AG20443 (cell line): ENCODE results near the gene KCP.

Source experiments
- DNase-seq: peaks from one replicate; pipeline ENCODE4 v3.0.0; 2012; ENCODE audit warnings: low spot score, mixed read lengths

The KCP gene

DNA sequence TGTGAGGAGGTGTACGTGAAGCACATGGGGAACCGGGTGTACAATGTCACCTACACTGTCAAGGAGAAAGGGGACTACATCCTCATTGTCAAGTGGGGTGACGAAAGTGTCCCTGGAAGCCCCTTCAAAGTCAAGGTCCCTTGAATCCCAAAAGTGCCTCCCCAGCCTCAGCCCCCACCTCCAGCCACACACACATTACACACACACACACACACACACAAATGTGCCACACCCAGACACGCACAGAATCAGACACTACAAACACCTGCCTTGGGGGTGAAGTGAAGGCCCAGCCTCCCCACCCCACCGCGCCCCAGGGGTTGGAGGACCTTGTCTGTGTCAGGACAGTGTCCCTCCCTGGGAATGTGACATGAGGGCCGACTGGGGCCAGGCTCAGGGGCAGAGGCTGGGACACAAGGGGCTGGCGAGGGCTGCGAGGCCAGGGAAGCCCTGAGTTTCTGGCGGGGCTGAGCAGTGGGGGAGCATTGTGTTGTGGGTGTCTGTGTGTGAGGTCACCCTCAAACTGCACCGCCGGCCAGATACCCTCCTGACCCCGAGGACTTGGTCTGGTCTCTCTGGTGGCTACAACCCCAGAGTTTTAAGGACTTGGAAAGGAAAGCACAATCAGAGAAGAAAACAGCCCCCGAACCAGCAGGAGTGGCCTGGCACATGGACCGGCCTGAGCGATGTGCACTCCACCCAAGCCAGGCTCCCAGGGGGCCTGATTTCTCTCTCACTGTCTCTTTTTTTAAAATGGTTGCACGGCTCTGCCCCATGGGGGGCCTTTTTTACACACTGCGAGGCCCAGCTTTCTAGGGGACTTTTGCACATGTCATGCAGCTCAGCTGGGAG is 51.9 kb downstream of the KCP start:
- no peak for DNase-seq

DNA sequence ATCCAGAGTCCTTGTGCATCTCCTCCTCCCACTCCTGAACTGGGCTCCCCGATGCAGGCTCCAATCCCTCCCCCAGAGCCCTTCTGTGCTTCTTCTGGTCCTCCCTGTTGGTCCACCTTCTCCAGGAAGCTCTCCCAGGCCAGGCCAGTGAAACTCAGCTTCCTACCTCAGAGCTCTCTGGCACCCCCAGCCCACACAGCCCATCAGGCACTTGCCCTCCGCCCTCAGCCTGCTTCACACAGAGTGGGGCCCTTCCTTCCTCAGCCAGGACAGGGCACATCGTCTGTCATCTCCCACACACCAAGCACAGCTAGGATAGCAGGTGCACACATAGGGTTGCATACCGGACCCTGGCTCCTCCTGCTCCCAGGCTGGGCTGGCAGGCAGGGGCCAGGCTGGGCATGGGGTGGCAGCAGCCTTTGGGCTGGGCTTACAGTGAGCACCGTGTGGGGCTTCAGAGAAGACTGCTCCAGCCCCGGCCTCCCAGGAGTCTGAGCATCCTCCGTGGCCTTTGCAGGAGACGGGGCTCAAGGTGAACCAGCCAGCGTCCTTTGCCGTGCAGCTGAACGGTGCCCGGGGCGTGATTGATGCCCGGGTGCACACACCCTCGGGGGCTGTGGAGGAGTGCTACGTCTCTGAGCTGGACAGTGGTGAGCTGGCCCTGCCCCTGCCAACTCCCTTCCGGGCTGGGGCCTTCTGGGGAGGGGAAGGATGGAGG is 54.3 kb downstream of the KCP start:
- no peak for DNase-seq

DNA sequence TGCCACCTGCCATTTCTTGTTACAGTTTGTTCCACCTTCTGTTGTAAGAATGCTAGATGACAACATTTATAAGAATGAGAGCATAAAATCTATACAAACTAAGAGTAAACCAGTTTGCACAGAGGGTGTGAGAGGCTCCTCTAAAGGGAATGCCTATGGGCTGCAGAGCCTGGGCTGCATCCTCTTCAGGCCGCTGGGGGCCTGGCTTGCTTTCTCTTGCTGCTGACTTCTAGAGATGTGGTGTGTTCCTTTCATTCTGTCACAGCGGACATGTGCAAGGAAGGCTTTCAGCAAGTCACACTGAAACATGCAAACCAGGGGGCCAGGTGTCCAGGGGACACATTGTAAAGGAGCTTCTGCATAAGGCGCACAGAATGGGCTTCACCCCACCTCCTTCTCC is 55.0 kb downstream of the KCP start:
- DNase-seq, result no peak

DNA sequence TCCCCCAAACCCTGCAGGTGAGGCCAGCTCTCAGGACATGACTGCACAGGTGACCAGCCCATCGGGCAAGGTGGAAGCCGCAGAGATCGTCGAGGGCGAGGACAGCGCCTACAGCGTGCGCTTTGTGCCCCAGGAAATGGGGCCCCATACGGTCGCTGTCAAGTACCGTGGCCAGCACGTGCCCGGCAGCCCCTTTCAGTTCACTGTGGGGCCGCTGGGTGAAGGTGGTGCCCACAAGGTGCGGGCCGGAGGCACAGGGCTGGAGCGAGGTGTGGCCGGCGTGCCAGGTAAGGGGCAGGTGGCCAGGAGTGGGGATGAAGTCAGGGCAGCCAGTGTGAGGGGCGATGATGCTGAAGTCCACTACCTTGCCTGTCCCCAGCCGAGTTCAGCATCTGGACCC is 56.1 kb downstream of the KCP start:
- no peak for DNase-seq

DNA sequence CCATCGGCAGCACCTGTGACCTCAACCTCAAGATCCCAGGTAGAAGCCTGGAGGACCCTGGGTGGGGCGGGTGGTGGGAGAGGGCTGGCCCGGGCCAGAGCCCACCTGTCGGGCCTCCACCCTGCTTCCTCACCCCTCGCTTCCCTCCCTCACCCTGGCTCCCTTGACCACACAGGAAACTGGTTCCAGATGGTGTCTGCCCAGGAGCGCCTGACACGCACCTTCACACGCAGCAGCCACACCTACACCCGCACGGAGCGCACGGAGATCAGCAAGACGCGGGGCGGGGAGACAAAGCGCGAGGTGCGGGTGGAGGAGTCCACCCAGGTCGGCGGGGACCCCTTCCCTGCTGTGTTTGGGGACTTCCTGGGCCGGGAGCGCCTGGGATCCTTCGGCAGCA is 56.7 kb downstream of the KCP start:
- no peak for DNase-seq

DNA sequence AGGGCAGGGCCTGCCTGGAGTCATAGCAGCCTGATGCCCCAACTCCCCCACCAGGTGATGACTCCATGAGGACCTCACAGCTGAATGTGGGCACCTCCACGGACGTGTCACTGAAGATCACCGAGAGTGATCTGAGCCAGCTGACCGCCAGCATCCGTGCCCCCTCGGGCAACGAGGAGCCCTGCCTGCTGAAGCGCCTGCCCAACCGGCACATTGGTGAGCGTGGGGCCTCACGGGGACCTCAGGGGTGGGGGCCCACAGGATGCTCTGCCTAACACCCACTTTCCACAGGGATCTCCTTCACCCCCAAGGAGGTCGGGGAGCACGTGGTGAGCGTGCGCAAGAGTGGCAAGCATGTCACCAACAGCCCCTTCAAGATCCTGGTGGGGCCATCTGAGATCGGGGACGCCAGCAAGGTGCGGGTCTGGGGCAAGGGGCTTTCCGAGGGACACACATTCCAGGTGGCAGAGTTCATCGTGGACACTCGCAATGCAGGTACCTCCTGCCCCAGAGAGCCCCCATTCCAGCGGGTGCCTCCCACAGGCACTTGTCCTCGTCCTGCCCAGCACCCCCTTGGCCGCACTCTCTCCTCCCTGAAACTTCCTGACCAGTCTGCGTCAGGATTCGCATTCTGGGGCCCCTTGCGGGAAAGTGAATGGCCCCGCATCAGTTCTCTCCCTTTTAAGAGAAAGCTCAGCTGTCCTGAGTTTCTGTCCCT is 57.8 kb downstream of the KCP start:
- no peak for DNase-seq

DNA sequence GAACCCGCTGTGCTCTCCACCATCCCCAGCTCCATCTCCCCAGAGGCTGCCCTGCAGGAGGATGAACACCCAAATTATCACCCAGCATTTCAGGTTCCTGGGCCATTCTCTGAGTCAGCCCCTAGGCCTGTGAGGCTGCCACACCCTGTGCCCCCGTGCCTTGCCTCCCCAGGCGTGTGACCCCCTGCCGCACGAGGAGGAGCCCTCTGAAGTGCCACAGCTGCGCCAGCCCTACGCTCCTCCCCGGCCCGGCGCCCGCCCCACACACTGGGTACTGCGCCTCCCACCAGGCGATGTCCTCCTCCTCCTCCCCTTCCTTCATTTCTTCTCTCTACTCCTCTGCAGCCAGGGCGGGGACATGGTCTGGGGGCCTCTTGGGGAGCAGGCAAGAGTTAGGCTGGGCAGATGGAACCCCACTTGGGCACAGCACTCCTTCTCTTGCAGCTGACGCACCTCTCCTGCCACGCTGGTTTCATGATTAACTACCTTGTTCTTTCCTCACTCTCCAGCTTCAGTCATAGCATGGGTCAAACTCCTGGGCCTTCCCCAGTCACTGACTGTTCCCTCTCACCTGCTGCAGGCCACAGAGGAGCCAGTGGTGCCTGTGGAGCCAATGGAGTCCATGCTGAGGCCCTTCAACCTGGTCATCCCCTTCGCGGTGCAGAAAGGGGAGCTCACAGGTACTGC is 60.6 kb downstream of the KCP start:
- no peak for DNase-seq

DNA sequence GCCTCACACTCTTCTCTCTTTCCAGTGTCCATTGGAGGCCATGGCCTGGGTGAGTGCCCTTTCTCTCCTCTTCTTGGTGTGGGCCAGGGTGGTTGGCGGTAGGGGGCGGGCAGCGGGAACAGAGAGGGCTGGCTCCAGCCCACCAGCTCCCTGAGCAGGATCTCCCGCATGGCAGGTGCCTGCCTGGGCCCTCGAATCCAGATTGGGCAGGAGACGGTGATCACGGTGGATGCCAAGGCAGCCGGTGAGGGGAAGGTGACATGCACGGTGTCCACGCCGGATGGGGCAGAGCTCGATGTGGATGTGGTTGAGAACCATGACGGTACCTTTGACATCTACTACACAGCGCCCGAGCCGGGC is 61.4 kb downstream of the KCP start:
- no peak for DNase-seq

DNA sequence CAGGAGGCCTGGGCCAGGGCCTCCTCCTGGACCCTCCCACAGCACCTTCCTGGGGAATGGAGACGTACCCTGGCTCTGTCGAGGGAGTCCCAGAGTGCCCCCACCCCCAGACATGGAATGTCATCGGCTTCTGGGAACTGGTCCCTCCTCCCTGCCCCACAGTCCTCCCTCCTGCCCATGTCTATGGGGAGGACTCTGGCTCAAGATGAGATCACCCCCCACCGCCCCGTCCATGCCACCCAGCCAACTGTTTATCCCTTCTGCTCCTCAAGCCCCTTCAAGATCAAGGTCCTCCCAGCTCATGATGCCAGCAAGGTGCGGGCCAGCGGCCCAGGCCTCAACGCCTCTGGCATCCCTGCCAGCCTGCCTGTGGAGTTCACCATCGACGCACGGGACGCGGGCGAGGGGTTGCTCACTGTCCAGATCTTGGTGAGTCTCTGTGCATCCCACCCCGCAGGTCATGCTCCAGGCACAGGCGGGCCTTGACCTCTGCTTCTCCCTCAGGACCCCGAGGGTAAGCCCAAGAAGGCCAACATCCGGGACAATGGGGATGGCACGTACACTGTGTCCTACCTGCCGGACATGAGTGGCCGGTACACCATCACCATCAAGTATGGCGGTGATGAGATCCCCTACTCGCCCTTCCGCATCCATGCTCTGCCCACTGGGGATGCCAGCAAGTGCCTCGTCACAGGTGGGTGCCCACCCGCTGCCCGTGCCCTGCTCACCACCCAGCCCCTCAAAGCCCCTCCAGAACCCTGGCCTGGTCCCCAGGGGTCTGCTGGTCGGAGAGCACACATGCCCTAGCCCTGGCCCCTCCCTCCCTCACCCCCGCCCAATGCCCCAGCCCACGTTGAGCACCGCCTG is 62.0 kb downstream of the KCP start:
- DNase-seq, result no peak

DNA sequence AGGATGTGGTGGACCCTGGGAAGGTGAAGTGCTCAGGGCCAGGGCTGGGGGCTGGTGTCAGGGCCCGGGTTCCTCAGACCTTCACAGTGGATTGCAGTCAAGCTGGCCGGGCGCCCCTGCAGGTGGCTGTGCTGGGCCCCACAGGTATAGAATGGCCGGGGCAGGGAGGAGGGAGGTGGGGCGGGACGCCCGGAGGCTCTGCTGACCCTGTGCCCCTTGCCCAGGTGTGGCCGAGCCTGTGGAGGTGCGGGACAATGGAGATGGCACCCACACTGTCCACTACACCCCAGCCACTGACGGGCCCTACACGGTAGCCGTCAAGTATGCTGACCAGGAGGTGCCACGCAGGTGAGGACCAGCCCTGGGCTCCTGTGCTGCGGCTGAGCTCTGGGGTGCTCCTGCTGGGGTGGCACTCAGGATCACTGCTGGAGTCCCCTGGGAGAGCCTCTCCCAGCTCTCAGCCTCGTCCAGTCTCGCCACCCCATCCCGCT is 62.7 kb downstream of the KCP start:
- DNase-seq, result no peak

DNA sequence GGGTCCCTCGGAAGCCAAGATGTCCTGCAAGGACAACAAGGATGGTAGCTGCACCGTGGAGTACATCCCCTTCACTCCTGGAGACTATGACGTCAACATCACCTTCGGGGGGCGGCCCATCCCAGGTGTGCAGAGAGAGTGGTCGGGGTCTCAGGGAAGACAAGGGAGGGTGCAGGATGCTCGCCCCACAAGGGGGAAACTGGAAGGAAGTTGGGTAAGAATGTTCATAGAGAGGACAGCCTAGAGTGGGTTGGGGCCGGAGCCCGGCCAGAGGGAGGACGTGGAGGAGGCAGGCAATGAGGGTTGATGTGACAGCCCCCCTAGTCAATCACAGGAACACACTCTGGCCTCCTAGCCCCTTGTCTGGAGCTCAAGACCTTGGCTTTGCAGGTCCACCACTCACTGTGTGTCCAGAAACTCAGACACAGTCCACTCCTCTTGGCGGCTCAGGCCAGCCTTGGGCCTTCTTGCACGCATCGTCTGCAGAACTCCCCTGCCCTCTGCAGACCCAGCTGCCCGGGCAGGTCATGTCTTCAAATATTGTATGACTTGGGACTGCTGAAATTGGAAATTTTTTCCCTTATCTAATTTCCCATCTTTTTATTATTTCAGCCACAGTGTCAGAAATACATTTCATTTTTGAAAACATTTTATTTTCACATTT is 63.6 kb downstream of the KCP start:
- no peak for DNase-seq

DNA sequence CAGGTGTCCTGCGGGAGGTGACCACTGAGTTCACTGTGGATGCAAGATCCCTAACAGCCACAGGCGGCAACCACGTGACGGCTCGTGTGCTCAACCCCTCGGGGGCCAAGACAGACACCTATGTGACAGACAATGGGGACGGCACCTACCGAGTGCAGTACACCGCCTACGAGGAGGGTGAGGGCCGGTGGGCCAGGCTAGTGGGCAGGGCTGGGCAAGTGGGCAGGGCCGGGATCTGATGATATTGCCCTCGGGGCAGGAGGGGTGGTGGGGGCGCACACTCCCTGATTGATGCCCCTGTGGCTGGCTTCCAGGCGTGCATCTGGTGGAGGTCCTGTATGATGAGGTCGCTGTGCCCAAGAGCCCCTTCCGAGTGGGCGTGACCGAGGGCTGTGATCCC is 64.5 kb downstream of the KCP start:
- DNase-seq, result no peak

DNA sequence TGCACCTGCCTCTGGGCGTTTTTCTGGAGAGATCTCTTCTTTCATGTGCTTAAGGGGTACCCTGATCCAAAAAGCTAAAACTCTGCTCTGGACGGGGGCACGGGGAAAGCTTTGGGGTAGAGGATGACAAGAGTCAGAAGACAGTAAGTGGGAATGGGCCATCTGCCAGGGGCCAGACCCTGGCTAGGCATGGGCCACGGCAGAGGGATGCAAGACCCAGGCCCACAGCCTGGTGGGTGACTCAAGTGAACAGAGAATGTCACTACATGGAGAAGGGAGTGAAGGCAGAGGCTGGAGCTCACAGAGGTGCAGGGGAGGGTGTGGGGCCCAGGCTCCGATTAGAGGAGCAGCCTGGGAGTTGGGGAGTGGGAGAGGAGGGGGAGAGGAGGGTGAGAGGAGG is 65.0 kb downstream of the KCP start:
- DNase-seq, result no peak

DNA sequence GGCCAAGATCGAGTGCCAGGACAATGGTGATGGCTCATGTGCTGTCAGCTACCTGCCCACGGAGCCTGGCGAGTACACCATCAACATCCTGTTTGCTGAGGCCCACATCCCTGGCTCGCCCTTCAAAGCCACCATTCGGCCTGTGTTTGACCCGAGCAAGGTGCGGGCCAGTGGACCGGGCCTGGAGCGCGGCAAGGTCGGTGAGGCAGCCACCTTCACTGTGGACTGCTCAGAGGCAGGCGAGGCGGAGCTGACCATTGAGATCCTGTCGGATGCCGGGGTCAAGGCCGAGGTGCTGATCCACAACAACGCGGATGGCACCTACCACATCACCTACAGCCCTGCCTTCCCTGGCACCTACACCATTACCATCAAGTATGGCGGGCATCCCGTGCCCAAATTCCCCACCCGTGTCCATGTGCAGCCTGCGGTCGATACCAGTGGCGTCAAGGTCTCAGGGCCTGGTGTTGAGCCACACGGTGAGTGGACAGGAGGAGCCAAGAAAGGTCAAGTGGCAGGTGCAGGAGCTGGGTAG is 65.7 kb downstream of the KCP start:
- no peak for DNase-seq

DNA sequence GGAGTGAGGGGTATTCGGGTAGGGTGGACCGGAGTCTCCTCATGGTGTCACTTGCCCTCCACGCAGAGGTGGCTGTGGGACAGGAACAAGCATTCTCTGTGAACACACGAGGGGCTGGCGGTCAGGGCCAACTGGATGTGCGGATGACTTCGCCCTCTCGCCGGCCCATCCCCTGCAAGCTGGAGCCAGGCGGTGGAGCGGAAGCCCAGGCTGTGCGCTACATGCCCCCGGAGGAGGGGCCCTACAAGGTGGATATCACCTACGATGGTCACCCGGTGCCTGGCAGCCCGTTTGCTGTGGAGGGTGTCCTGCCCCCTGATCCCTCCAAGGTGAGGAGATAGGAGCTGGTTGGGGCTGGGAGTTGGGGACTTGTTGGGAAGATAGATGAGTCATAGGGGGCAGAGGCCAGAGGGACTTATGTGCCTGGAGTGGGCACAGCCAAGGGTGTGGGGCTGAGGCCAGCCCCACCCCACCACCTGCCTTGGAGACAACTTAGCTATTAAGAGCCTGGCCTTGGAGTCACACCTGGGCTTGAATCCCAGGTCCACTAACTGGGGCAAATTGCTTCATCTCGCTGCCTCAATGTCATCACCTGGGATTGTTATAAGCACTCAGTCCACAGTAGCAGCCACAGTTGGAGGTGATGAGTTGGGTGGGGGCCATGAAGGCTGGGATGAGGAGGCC is 66.4 kb downstream of the KCP start:
- DNase-seq, result no peak

DNA sequence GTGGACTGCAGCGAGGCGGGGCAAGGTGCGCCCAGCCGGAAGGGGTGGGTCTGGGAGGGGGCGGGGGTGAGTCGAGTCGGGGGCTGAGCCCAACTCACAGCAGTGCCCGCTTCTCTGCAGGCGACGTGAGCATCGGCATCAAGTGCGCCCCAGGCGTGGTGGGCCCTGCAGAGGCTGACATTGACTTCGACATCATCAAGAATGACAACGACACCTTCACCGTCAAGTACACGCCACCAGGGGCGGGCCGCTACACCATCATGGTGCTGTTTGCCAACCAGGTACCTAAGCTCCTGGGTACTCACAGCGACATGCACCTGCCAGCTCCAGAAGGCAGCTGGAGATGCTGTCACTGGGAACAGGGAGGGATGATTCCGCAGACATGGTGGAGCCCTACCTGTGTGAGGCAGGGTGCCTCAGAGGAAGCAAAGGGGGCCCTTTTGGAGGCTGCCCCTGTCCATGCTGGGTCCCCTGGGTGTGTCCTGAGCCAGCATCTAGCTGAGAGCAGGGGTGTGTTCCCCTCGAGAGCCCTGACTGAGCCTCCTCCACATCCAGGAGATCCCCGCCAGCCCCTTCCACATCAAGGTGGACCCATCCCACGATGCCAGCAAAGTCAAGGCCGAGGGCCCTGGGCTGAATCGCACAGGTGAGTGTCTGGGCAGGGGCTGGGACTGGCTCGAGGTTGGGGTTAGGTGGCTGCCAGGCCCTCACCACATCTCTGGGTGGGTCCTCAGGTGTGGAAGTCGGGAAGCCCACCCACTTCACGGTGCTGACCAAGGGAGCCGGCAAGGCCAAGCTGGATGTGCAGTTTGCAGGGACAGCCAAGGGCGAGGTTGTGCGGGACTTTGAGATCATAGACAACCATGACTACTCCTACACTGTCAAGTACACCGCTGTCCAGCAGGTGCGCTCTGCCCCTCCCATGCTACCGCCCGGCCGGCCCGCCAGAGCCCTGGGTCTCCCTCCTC is 67.6 kb downstream of the KCP start:
- DNase-seq, result no peak

DNA sequence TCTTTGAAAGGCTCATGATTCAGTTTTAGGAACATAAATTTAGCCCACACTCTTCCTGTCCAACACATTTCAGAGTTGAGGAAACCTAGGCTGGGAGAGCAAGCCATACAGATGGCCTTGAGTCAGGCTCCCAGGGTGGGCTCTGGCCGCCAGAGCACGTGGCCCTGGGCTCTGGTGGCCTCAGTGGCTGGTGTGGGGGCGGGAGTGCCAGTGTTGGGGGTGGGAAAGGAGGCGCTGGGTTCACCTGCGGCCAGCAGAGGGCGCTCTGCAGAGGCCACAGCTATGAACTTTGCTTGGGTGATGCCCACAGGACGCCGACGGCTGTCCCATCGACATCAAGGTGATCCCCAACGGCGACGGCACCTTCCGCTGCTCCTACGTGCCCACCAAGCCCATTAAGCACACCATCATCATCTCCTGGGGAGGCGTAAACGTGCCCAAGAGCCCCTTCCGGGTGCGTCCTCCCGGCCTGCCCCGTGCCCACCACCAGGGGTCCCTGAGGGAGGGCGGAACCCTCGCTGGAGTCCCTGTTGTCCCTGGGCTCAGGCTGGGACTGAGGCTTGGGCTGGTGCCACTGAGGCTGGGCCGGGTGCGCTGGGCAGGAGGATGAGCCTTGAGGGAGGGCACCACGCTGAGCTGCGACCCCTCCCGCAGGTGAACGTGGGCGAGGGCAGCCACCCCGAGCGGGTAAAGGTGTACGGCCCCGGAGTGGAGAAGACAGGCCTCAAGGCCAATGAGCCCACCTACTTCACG is 68.4 kb downstream of the KCP start:
- DNase-seq, result peak; percentile 76

DNA sequence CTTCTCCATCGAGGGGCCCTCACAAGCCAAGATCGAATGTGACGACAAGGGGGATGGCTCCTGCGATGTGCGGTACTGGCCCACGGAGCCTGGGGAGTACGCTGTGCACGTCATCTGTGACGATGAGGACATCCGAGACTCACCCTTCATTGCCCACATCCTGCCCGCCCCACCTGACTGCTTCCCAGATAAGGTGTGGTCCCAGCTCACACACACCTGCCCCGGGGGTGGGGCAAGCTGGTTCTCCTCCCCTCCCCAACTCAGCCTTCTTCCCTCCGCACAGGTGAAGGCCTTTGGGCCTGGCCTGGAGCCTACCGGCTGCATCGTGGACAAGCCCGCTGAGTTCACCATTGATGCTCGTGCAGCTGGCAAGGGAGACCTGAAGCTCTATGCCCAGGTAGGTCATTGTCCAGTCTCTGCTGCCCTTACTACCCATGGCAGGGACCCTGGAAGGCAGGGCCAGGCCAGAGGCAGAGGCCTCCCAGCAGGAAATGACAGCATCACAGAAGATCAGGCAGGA is 69.3 kb downstream of the KCP start:
- DNase-seq, result no peak
